Stimulated activated CD8-positive, alpha-beta memory T cell treated with anti-CD3 and anti-CD28 coated beads, Interleukin-4, amount 100 ng/mL, for 1 hour (primary cell): Measurements from ENCODE around the gene PNRC2.
"Not testable (repeated sequence)": the region's sequence is repeated elsewhere in the genome, so short reads cannot be mapped to it uniquely, and the experiment has no call there.

ENCODE experiments used
- DNase-seq, 2 donors: peaks; one replicate each; pipeline ENCODE4 v3.0.0-alpha.2; 2020; ENCODE audit warnings: low read depth in 2 of 2, low spot score in 1 of 2

Gene PNRC2

DNA sequence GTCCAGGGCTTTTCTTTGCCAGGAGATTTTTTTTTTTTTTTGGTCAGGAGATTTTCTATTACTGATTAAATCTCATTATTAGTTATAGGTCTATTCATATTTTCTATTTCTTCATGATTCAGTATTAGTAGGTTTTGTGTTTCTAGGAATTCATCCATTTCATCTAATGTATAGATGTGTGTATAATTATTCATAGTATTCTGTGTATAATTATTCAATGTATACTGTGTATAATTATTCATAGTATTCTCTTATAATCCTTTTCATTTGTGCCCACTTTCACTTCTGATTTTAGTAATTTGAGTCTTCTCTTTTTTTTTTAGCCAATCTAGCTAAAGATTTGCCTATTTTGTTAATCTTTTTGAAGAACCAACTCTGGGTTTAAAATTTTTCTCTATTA lies 12.3 kb upstream of the PNRC2 start:
- DNase-seq = no peak

DNA sequence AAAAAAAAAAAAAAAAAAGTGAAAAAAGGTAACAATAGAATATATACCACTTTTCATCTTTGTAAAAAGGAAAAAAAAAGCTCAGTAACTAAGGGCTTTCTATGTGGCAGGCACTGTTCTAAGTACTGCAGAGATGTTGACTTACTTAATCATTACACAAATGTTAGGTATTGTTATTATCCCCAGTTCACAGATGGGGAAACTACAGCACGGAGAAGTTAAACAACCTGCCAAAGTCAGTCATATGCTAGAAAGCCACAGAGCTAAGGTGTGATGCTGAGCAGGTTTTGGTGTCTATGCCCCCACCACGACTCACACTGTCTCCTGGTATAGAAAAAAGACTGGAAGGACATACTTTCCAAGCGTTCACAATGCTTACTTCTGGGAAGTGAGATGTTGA lies 6.6 kb upstream of the PNRC2 start:
- no peak for DNase-seq

- no peak for DNase-seq
Measured at GRCh38 chr1:23957096-23957495, 2.5 kb upstream of the PNRC2 start.

- DNase-seq = not testable (repeated sequence)
Measured at GRCh38 chr1:23958040-23958809, 1.4 kb upstream of the PNRC2 start.

- peak; percentile 70 to 81 for DNase-seq
Measured at GRCh38 chr1:23958810-23959460, 693 bp upstream of the PNRC2 start.

DNA sequence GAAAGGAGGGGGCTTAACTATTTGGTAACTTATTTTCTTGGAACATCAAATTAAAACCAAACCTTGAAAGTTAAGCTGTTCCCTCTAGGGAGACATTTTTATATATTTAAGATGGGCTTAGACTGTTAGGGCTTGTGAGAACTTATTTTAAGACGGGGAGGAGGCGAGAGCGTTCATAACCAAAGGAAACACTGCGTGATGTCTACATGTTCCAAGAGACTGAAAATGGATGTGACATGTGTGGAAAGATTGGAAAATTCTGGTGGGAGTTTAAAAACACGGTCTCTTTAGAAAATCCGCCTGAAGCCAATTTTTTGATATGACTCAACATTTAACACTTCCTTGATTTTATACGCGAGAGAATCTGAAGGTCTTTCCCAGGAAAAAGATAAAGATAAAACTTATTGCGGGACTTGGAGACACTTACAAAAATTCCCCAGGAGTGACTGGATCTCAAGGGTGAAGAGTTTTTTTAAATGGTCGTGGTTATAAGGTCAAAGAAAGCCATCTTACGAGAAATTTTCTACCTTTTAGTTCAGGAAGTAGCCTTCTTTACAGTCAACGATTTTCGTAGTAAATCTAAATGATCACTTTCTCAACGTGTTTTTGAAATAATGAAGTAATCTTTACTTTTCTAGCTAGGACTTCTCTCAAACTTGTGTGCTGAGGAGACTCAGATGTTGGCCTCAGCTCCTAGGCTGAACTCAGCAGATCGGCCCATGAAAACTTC lies 828 bp downstream of the PNRC2 start:
- DNase-seq = no peak

DNA sequence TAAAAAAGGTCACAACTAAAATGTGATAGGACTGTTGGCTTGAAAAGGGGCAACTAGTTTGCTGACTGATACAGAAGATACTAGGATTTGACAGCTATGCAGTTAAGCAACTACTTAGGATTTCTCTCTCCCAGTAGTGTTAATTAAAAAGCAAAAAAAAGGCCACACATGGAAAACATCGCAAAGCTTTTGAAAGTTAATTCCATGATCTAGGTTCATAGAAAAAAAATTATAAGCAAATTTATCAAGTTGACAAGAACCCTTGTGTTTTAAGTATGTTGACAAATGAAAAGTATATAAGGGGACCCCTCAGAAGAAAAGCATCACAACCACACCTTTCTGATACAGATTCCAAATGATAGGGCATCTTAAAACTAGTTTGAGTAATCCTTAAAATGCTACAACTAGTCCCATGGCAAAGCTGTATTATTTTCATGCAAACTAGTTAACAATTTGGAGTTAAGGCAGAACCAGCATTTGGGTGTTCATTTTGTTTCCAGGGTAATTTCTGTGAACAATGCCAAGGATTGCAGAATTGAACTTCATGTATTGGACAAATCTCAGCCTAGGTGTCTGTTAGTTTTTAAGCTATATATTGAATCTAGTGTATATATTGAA lies 4.1 kb downstream of the PNRC2 start:
- no peak for DNase-seq

- no peak for DNase-seq
Measured at GRCh38 chr1:23964235-23964668, 4.6 kb downstream of the PNRC2 start.

GRCh38 chr1:23964790-23965740 lies 5.4 kb downstream of the PNRC2 start:
- DNase-seq = no peak

- DNase-seq = no peak
Measured at GRCh38 chr1:23966973-23967493, 7.4 kb downstream of the PNRC2 start.

DNA sequence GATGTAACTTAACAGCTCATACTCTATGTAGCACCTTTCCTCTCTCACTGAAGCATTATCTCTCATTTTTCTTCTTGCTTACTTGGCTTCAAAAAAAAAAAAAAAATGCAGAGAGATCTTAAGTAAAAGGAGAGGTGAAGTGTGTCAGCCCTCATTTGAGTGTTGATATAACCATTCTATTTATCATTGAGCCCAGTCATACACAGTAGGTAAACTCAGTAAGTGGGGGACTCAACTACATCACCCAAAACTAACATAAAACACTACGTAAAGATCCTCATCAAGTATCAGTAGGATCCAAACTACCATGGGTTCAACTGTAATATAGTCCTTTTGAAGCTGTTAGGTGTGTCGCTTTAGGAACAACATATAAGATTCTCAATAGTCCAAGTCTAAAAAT lies 8.2 kb downstream of the PNRC2 start:
- no peak for DNase-seq

- no peak for DNase-seq
Measured at GRCh38 chr1:23977187-23977853, 17.7 kb downstream of the PNRC2 start.

GRCh38 chr1:23977854-23978191 lies 18.2 kb downstream of the PNRC2 start:
- DNase-seq = no peak

DNA sequence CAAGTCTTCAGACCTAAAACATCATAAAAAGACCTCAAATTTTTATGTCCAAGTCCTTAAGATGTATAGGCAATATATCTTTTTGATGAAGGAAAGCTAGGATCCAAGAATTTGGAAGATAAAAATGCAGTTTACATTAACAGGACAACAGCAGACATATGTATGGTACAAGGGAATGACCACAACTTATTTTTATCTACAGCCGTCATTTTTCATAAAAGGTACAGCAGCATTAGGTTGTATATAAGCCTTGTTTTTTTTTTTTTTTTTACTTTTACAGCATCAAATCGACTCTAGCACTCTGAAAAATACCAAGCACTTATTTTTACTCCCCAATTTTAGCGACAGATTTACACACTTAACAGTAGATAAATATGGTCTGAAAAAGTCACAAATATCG lies 19.2 kb downstream of the PNRC2 start:
- DNase-seq = no peak

- DNase-seq = no peak
Measured at GRCh38 chr1:23979387-23979880, 19.8 kb downstream of the PNRC2 start.

GRCh38 chr1:23979881-23980727 lies 20.5 kb downstream of the PNRC2 start, which contains the start of gene SRSF10:
TSS of gene SRSF10 (minus strand) at chr1:23980327. CDS start at chr1:23980255, 72 bp downstream.
- peak; percentile 89 to 97 for DNase-seq

- no peak for DNase-seq
Measured at GRCh38 chr1:23980728-23981070, 21.1 kb downstream of the PNRC2 start.

GRCh38 chr1:23984417-23985186 lies 25.0 kb downstream of the PNRC2 start:
- no peak for DNase-seq
